CD14-positive monocyte (primary cell): ENCODE results near the gene STK33. TPM values are rescaled to one million over a fixed set of nuclear protein-coding genes. Genes with fewer than 3 reads are reported as not detected.

Source experiments
- DNase-seq, 3 donors: peaks; one replicate each; pipeline ENCODE4 v3.0.0-alpha.2; 2011 to 2022
- H2AFZ ChIP-seq: 2 replicates; pipeline ENCODE4 v1.6.0; 2012; ENCODE audit warnings: mild to moderate bottlenecking, low read depth, low read length, inconsistent platforms; ENCODE audit not compliant: insufficient read depth, poor library complexity, severe bottlenecking
- H3K27ac ChIP-seq, 2 donors: 1 replicate in 1 of 2; 2 replicates in 1 of 2; pipeline ENCODE4 v1.5.1; 2012 to 2013; ENCODE audit warnings: low read length in 2 of 2, control low read depth in 1 of 2, inconsistent platforms in 1 of 2, low read depth in 1 of 2, mild to moderate bottlenecking in 1 of 2
- H3K27me3 ChIP-seq, 2 donors: one replicate each; pipeline versions ENCODE4 v1.6.0 to v1.6.1; 2011 to 2013; ENCODE audit warnings: low read length in 2 of 2; ENCODE audit not compliant: control insufficient read depth in 2 of 2, insufficient read depth in 2 of 2
- H3K36me3 ChIP-seq, 2 donors: replicated peaks in 1 of 2; 1 replicate in 1 of 2; 2 replicates in 1 of 2; pipeline versions ENCODE4 v1.5.1 to v1.6.1; 2012 to 2013; ENCODE audit warnings: low read length in 2 of 2, control low read depth in 1 of 2, inconsistent platforms in 1 of 2, mild to moderate bottlenecking in 1 of 2; ENCODE audit not compliant: insufficient read depth in 2 of 2, control insufficient read depth in 1 of 2
- H3K4me1 ChIP-seq, 2 donors: 1 replicate in 1 of 2; 2 replicates in 1 of 2; pipeline versions ENCODE4 v1.5.1 to v1.6.1; 2012 to 2013; ENCODE audit warnings: low read length in 2 of 2, control low read depth in 1 of 2, inconsistent platforms in 1 of 2, mild to moderate bottlenecking in 1 of 2, moderate library complexity in 1 of 2; ENCODE audit not compliant: insufficient read depth in 2 of 2, control insufficient read depth in 1 of 2
- H3K4me2 ChIP-seq: replicated peaks from 2 replicates; pipeline ENCODE3; 2012; ENCODE audit warnings: low read length, moderate library complexity, mild to moderate bottlenecking; ENCODE audit not compliant: poor library complexity, severe bottlenecking; ENCODE audit errors: extremely low read depth
- H3K4me3 ChIP-seq, 3 experiments: fragments of 200-600 bp in 1 of 3; sonication (generic) in 1 of 3; replicated peaks in 1 of 3; 1 replicate in 2 of 3; 2 replicates in 1 of 3; pipeline ENCODE4 v1.5.1; 2011 to 2013; ENCODE audit warnings: low read length in 3 of 3, mild to moderate bottlenecking in 3 of 3, control low read depth in 2 of 3, low read depth in 2 of 3, inconsistent platforms in 1 of 3, moderate library complexity in 1 of 3
- H3K79me2 ChIP-seq: 2 replicates; pipeline ENCODE4 v1.6.0; 2012; ENCODE audit warnings: mild to moderate bottlenecking, control low read depth, inconsistent platforms, low read length, moderate library complexity; ENCODE audit not compliant: insufficient read depth
- H3K9ac ChIP-seq: 2 replicates; pipeline ENCODE4 v1.6.0; 2017; ENCODE audit warnings: low read length, mild to moderate bottlenecking; ENCODE audit not compliant: insufficient read depth, poor library complexity, severe bottlenecking
- H3K9me3 ChIP-seq, 2 donors: replicated peaks in 1 of 2; 1 replicate in 1 of 2; 2 replicates in 1 of 2; pipeline versions ENCODE4 v1.5.1 to v1.6.1; 2012 to 2013; ENCODE audit warnings: low read length in 2 of 2, control low read depth in 1 of 2; ENCODE audit not compliant: control insufficient read depth in 1 of 2, insufficient read depth in 1 of 2
- H4K20me1 ChIP-seq: 2 replicates; pipeline ENCODE4 v1.6.0; 2012; ENCODE audit warnings: mild to moderate bottlenecking, low read length, control low read depth, moderate library complexity; ENCODE audit not compliant: insufficient read depth
- H3K27ac Mint-ChIP-seq, 7 donors: one replicate each; pipeline ENCODE4 v1.8.0; 2020; ENCODE audit warnings: mild to moderate bottlenecking in 7 of 7, mixed read lengths in 7 of 7, moderate library complexity in 6 of 7, inconsistent platforms in 2 of 7
- H3K27me3 Mint-ChIP-seq, 3 donors: one replicate each; pipeline ENCODE4 v1.8.0; 2021 to 2022; ENCODE audit warnings: low read depth in 3 of 3, mild to moderate bottlenecking in 3 of 3, mixed read lengths in 3 of 3, moderate library complexity in 3 of 3, inconsistent platforms in 1 of 3
- H3K36me3 Mint-ChIP-seq, 2 donors: one replicate each; pipeline ENCODE4 v1.8.0; 2020; ENCODE audit warnings: mixed read lengths in 2 of 2, inconsistent platforms in 1 of 2, mild to moderate bottlenecking in 1 of 2
- H3K4me1 Mint-ChIP-seq: one replicate; pipeline ENCODE4 v1.8.0; 2020; ENCODE audit warnings: mild to moderate bottlenecking, mixed read lengths
- H3K4me3 Mint-ChIP-seq, 2 donors: one replicate each; pipeline ENCODE4 v1.8.0; 2020; ENCODE audit warnings: mild to moderate bottlenecking in 2 of 2, mixed read lengths in 2 of 2, moderate library complexity in 1 of 2
- H3K9me3 Mint-ChIP-seq, 7 donors: one replicate each; pipeline ENCODE4 v1.8.0; 2020 to 2022; ENCODE audit warnings: mixed read lengths in 7 of 7, mild to moderate bottlenecking in 6 of 7, moderate library complexity in 6 of 7, inconsistent platforms in 2 of 7
- WGBS: methylation state at CpG from one replicate; pipeline ENCODE4 v1.1.5; 2013; ENCODE audit warnings: missing lambda C conversion rate; ENCODE audit not compliant: insufficient coverage; 5-methylcytosine and 5-hydroxymethylcytosine counted together
- intact Hi-C, 2 donors: fragments of 100-400 bp; cut with micrococcal nuclease; formaldehyde crosslinking; loops; one replicate each; pipeline versions ENCODE4 v1.15.0 to v1.15.1; 2023
- polyA plus RNA-seq, 3 donors: library from polyadenylated mRNA; depleted of rRNA in 1 of 3; unstranded in 2 of 3; stranded (reverse) in 1 of 3; fragments of 300-500 nt in 2 of 3; fragments of >200 nt in 1 of 3; fragmentation: Illumina TruSeq in 2 of 3; gene quantifications; 1 replicate in 2 of 3; 2 replicates in 1 of 3; pipeline ENCODE4 v1.2.3, GENCODE V29; 2012 to 2021
- TF ChIP-seq, protein P1 (sequence below): fragments of 200-600 bp; IDR thresholded peaks from one replicate; pipeline ENCODE4 v1.8.0; 2022; ENCODE audit warnings: antibody characterized with exemption, mild to moderate bottlenecking

Gene STK33
- polyA plus RNA-seq, 3 donors, result not detected

DNA sequence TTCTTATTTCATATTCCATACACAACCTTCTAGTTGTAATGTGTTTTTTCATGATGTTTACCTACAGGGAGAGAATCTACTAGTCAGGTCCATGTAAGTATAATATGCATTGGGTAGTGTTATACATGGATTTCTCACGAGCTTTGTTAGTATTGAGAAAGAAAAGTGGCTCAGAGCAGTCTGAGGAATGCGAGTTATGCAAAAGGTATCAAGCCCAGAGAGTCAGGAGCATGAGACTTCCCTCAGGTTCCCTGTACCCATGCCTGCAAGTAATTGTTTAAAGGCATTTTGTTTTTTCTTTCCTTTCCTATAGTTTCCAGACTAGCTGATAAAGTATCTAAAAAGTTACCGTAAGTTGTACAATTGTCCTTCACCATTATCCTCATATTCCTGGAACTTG, 66.1 kb downstream of the STK33 start:
- Histone ChIP-seq H3K27ac (no peak overlapping the region), H3K4me2 (no peak overlapping the region), H2AFZ (no peak overlapping the region), H3K9ac (no peak overlapping the region), H3K4me1 (no peaks in the 10 kb centered on the region), H3K9me3 (peaks cover 0 to 8% of the 10 kb centered on the region in 2 donors), H3K4me3 (no peak overlapping the region), H4K20me1 (no peaks in the 10 kb centered on the region), H3K27me3 (no peaks in the 10 kb centered on the region), H3K79me2 (no peaks in the 10 kb centered on the region), H3K36me3 (no peaks in the 10 kb centered on the region)
- Mint-ChIP-seq H3K27me3 (peaks cover 0 to 2% (median 1%) of the 10 kb centered on the region in 3 donors), H3K4me3 (no peak overlapping the region), H3K9me3 (peaks cover 3 to 11% (median 4%) of the 10 kb centered on the region in 7 donors), H3K36me3 (no peaks in the 10 kb centered on the region), H3K4me1 (no peaks in the 10 kb centered on the region), H3K27ac (no peak overlapping the region)
- no peak for DNase-seq
- TF ChIP-seq, protein P1, sequence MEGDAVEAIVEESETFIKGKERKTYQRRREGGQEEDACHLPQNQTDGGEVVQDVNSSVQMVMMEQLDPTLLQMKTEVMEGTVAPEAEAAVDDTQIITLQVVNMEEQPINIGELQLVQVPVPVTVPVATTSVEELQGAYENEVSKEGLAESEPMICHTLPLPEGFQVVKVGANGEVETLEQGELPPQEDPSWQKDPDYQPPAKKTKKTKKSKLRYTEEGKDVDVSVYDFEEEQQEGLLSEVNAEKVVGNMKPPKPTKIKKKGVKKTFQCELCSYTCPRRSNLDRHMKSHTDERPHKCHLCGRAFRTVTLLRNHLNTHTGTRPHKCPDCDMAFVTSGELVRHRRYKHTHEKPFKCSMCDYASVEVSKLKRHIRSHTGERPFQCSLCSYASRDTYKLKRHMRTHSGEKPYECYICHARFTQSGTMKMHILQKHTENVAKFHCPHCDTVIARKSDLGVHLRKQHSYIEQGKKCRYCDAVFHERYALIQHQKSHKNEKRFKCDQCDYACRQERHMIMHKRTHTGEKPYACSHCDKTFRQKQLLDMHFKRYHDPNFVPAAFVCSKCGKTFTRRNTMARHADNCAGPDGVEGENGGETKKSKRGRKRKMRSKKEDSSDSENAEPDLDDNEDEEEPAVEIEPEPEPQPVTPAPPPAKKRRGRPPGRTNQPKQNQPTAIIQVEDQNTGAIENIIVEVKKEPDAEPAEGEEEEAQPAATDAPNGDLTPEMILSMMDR, result no peak
- intact Hi-C loops, result no loop called here
- WGBS, result no CpG with 5 or more reads among the region's 3 CpGs

DNA sequence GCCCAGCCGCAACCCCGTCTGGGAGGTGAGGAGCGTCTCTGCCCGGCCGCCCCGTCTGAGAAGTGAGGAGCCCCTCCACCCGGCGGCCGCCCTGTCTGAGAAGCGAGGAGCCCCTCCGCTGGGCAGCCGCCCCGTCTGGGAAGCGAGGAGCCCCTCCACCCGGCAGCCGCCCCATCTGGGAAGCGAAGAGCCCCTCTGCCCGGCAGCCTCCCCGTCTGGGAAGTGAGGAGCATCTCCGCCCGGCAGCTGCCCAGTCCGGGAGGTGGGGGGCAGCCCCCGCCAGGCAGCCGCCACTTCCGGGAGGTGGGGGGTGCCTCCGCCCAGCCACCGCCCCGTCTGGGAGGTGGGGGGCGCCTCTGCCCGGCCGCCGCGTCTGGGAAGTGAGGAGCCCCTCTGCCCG, 70.6 kb downstream of the STK33 start:
- H3K27ac ChIP-seq, result no peak overlapping the region
- Mint-ChIP-seq H3K36me3 (no peaks in the 10 kb centered on the region), H3K27ac (no peak overlapping the region), H3K4me3 (no peak overlapping the region), H3K9me3 (peaks cover 13 to 20% (median 19%) of the 10 kb centered on the region in 7 donors), H3K27me3 (peaks cover 0 to 1% (median 0%) of the 10 kb centered on the region in 3 donors), H3K4me1 (no peaks in the 10 kb centered on the region)
- no peaks in the 10 kb centered on the region for H4K20me1 ChIP-seq
- no peak overlapping the region for H3K4me3 ChIP-seq
- H3K36me3 ChIP-seq, result no peaks in the 10 kb centered on the region
- no peak overlapping the region for H2AFZ ChIP-seq
- H3K79me2 ChIP-seq, result no peaks in the 10 kb centered on the region
- no peak for DNase-seq
- H3K27me3 ChIP-seq, result no peaks in the 10 kb centered on the region
- H3K4me1 ChIP-seq, result no peaks in the 10 kb centered on the region
- no peak overlapping the region for H3K4me2 ChIP-seq
- 96% methylated on average over 19 of the region's 34 CpGs for WGBS
- no peak overlapping the region for H3K9ac ChIP-seq
- intact Hi-C loops, result no loop called here
- peaks cover 6 to 12% of the 10 kb centered on the region in 2 donors for H3K9me3 ChIP-seq
- TF ChIP-seq, protein P1, result no peak
